Ascending aorta (tissue), 2 donors: ENCODE results near the gene NLRP14. TPM values are rescaled to one million over a fixed set of nuclear protein-coding genes. Genes with fewer than 3 reads are reported as not detected.

Source experiments
- DNase-seq, 2 donors: peaks; one replicate each; pipeline ENCODE4 v3.0.0-alpha.2; 2019; ENCODE audit warnings: low spot score in 2 of 2
- H3K27ac ChIP-seq, 2 donors: fragments of 200-600 bp; sonication (generic); one replicate each; pipeline ENCODE4 v1.5.1; 2016 to 2017; ENCODE audit warnings: mild to moderate bottlenecking in 1 of 2
- H3K27me3 ChIP-seq: fragments of 200-600 bp; sonication (generic); one replicate; pipeline ENCODE4 v1.5.1; 2017
- H3K36me3 ChIP-seq, 2 donors: fragments of 200-600 bp; sonication (generic); one replicate each; pipeline ENCODE4 v1.5.1; 2016
- H3K4me1 ChIP-seq, 2 donors: fragments of 200-600 bp; sonication (generic); one replicate each; pipeline ENCODE4 v1.5.1; 2016 to 2017; ENCODE audit warnings: mild to moderate bottlenecking in 1 of 2
- H3K4me3 ChIP-seq, 2 donors: fragments of 200-600 bp; sonication (generic); one replicate each; pipeline ENCODE4 v1.5.1; 2016 to 2017; ENCODE audit warnings: mild to moderate bottlenecking in 1 of 2
- H3K9me3 ChIP-seq, 2 donors: fragments of 200-600 bp; sonication (generic); one replicate each; pipeline ENCODE4 v1.5.1; 2016
- CTCF ChIP-seq, 3 experiments: fragments of 200-600 bp in 2 of 3; fragments of 450-650 bp in 1 of 3; sonication (generic) in 2 of 3; IDR thresholded peaks; one replicate each; pipeline ENCODE4 v1.5.1; 2016 to 2019; ENCODE audit warnings: antibody characterized with exemption in 3 of 3, mild to moderate bottlenecking in 1 of 3, moderate library complexity in 1 of 3
- intact Hi-C: fragments of 100-400 bp; cut with DNase I; formaldehyde crosslinking; loops from one replicate; pipeline ENCODE4 v1.15.1; 2023
- total RNA-seq: library from RNA; depleted of rRNA; stranded (reverse); fragments of >200 nt; gene quantifications from one replicate; pipeline ENCODE4 v1.1.0, GENCODE V29; 2016

NLRP14 gene
- total RNA-seq, 1 donor from 2014 or later, result not detected

GRCh38 chr11:7031471-7031871 is 11.2 kb downstream of the NLRP14 start:
- no peak for DNase-seq
- intact Hi-C loops, result no loop called here
- H3K27ac ChIP-seq, result no peak overlapping the region
- H3K27me3 ChIP-seq, result no peaks in the 10 kb centered on the region
- H3K4me1 ChIP-seq, result no peaks in the 10 kb centered on the region
- no peaks in the 10 kb centered on the region for H3K9me3 ChIP-seq
- H3K36me3 ChIP-seq, result no peaks in the 10 kb centered on the region
- no peak for TF ChIP-seq CTCF (IDR thresholded peaks at IDR 0.05)
- H3K4me3 ChIP-seq, result no peak overlapping the region

GRCh38 chr11:7032692-7033091 is 12.4 kb downstream of the NLRP14 start:
- H3K27ac ChIP-seq, result no peak overlapping the region
- DNase-seq, result no peak
- H3K27me3 ChIP-seq, result no peaks in the 10 kb centered on the region
- no peaks in the 10 kb centered on the region for H3K36me3 ChIP-seq
- H3K4me1 ChIP-seq, result no peaks in the 10 kb centered on the region
- TF ChIP-seq CTCF (IDR thresholded peaks at IDR 0.05), result no peak
- no peak overlapping the region for H3K4me3 ChIP-seq
- intact Hi-C loops, result no loop called here
- no peaks in the 10 kb centered on the region for H3K9me3 ChIP-seq

- DNase-seq, result no peak
- H3K4me3 ChIP-seq, result no peak overlapping the region
- intact Hi-C loops, result no loop called here
- H3K36me3 ChIP-seq, result no peaks in the 10 kb centered on the region
- H3K9me3 ChIP-seq, result no peaks in the 10 kb centered on the region
- no peaks in the 10 kb centered on the region for H3K4me1 ChIP-seq
- TF ChIP-seq CTCF (IDR thresholded peaks at IDR 0.05), result no peak
- H3K27me3 ChIP-seq, result no peaks in the 10 kb centered on the region
- no peak overlapping the region for H3K27ac ChIP-seq
Measured at GRCh38 chr11:7034019-7034418, 13.7 kb downstream of the NLRP14 start.

- H3K9me3 ChIP-seq, result no peaks in the 10 kb centered on the region
- no peak overlapping the region for H3K4me3 ChIP-seq
- no peaks in the 10 kb centered on the region for H3K27me3 ChIP-seq
- intact Hi-C loops, result no loop called here
- TF ChIP-seq CTCF (IDR thresholded peaks at IDR 0.05), result no peak
- DNase-seq, result no peak
- H3K27ac ChIP-seq, result no peak overlapping the region
- no peaks in the 10 kb centered on the region for H3K4me1 ChIP-seq
- H3K36me3 ChIP-seq, result no peaks in the 10 kb centered on the region
Measured at GRCh38 chr11:7046474-7047175, 26.3 kb downstream of the NLRP14 start.

GRCh38 chr11:7050191-7050590 is 29.9 kb downstream of the NLRP14 start:
- Histone ChIP-seq H3K9me3 (no peaks in the 10 kb centered on the region), H3K27ac (no peak overlapping the region), H3K36me3 (no peaks in the 10 kb centered on the region), H3K4me1 (no peaks in the 10 kb centered on the region), H3K27me3 (no peaks in the 10 kb centered on the region), H3K4me3 (no peak overlapping the region)
- DNase-seq, result no peak
- TF ChIP-seq CTCF (IDR thresholded peaks at IDR 0.05), result no peak
- intact Hi-C loops, result no loop called here
